Loucy (cell line): ENCODE results near the gene FNDC11.

Experiments used
- EZH2phosphoT487 ChIP-seq: fragments of 200-600 bp; IDR thresholded peaks from 2 replicates; pipeline ENCODE4 v1.6.1; 2018; ENCODE audit warnings: antibody characterized with exemption, mild to moderate bottlenecking, moderate library complexity, borderline replicate concordance
- TF ChIP-seq, protein P1 (sequence below): fragments of 200-600 bp; sonication (generic); conservative IDR thresholded peaks from 2 replicates; pipeline ENCODE4 v1.5.1; 2014; ENCODE audit warnings: mild to moderate bottlenecking, antibody characterized with exemption, low read length

DNA sequence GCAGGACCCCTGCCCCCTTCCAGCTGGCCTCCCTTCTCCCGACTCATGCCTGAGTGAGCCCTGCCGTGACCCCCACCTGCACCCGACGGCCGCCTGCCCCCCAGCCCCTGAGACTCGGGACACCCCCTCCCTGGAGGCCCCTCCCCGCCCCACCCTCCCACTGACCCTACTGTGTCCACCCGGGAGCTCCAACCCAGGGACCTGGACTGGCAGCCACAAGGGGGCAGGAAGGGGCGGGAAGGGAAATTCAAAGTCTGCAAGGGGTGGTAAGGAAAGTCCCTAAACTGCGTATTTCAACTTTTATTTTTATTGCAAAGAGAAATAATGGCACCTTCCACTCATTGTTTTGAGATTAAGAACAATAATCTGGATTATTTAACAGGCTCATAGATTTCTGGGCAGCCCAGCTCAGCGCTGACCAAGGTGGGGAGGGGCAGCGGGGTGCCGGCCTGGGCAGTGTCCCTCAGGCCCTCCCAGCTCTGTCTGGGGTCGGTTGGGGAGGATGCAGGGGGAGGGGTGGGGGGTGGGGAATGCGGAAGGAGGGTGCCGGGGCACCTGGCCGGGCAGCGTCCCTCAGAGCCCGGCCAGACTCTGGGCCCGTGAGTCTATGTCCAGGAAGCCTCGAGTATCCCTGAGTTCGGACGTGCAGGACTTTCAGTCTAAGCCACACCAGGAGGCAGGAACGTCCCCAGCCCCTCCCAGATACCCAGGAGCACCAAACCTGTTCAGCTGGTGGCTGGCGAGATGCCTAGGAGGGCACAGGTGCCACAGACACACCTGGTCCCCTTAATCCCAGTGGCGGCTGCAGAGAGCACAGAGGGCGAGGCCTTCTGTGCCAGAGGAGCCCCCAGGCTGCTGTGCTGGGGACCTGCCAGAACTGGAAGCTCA lies 15.5 kb upstream of the FNDC11 start:
- TF ChIP-seq, protein P1, sequence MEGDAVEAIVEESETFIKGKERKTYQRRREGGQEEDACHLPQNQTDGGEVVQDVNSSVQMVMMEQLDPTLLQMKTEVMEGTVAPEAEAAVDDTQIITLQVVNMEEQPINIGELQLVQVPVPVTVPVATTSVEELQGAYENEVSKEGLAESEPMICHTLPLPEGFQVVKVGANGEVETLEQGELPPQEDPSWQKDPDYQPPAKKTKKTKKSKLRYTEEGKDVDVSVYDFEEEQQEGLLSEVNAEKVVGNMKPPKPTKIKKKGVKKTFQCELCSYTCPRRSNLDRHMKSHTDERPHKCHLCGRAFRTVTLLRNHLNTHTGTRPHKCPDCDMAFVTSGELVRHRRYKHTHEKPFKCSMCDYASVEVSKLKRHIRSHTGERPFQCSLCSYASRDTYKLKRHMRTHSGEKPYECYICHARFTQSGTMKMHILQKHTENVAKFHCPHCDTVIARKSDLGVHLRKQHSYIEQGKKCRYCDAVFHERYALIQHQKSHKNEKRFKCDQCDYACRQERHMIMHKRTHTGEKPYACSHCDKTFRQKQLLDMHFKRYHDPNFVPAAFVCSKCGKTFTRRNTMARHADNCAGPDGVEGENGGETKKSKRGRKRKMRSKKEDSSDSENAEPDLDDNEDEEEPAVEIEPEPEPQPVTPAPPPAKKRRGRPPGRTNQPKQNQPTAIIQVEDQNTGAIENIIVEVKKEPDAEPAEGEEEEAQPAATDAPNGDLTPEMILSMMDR: no peak
- TF ChIP-seq EZH2phosphoT487: no peak
